GM23338 (cell line): ENCODE measurements around the gene GNG7. TPM values are rescaled to one million over a fixed set of nuclear protein-coding genes. Genes with fewer than 3 reads are reported as not detected.

Experiments
- ATAC-seq: fragments of 200-7000 bp; cut with Tn5 transposase; 3 replicates; pipeline ENCODE4 v1.9.1; 2020
- DNase-seq: peaks from one replicate; pipeline ENCODE4 v3.0.0-alpha.2; 2015; ENCODE audit warnings: low spot score
- H2AFZ ChIP-seq: fragments of 200-600 bp; sonication (generic); 2 replicates; pipeline ENCODE4 v1.8.0; 2016; ENCODE audit warnings: antibody characterized with exemption, mild to moderate bottlenecking, moderate library complexity
- H3F3A ChIP-seq: fragments of 200-600 bp; sonication (generic); replicated peaks from 2 replicates; pipeline ENCODE4 v1.8.0; 2017; ENCODE audit warnings: antibody characterized with exemption, mixed run types, low read depth
- H3K27ac ChIP-seq: fragments of 200-600 bp; sonication (generic); 2 replicates; pipeline ENCODE4 v1.6.1; 2016; ENCODE audit warnings: low read depth
- H3K27me3 ChIP-seq: fragments of 200-600 bp; sonication (generic); 2 replicates; pipeline ENCODE4 v1.8.0; 2016; ENCODE audit warnings: mild to moderate bottlenecking, mixed run types, moderate library complexity; ENCODE audit not compliant: insufficient read depth
- H3K36me3 ChIP-seq: fragments of 200-600 bp; sonication (generic); 2 replicates; pipeline ENCODE4 v1.8.0; 2016; ENCODE audit warnings: mild to moderate bottlenecking; ENCODE audit not compliant: insufficient read depth
- H3K4me1 ChIP-seq: fragments of 200-600 bp; sonication (generic); 2 replicates; pipeline ENCODE4 v1.8.0; 2016; ENCODE audit warnings: mild to moderate bottlenecking, moderate library complexity; ENCODE audit not compliant: insufficient read depth
- H3K4me2 ChIP-seq: fragments of 200-600 bp; sonication (generic); 2 replicates; pipeline ENCODE4 v1.7.1; 2017; ENCODE audit warnings: mixed run types
- H3K4me3 ChIP-seq: fragments of 200-600 bp; sonication (generic); 2 replicates; pipeline ENCODE4 v1.6.1; 2016; ENCODE audit warnings: mixed run types
- H3K79me2 ChIP-seq: fragments of 200-600 bp; sonication (generic); replicated peaks from 2 replicates; pipeline ENCODE4 v1.8.0; 2017; ENCODE audit warnings: mild to moderate bottlenecking; ENCODE audit not compliant: insufficient read depth
- H3K9me2 ChIP-seq: fragments of 200-600 bp; sonication (generic); 2 replicates; pipeline ENCODE4 v1.8.0; 2017; ENCODE audit not compliant: insufficient read depth
- H4K20me1 ChIP-seq: fragments of 200-600 bp; sonication (generic); replicated peaks from 2 replicates; pipeline ENCODE4 v1.8.0; 2017; ENCODE audit warnings: mild to moderate bottlenecking; ENCODE audit not compliant: insufficient read depth
- H3K27ac Mint-ChIP-seq: 2 replicates; pipeline ENCODE4 v1.8.0; 2020; ENCODE audit warnings: inconsistent platforms, mild to moderate bottlenecking, moderate library complexity, mixed read lengths
- H3K27me3 Mint-ChIP-seq: 3 replicates; pipeline ENCODE4 v1.8.0; 2022; ENCODE audit warnings: low read depth, mild to moderate bottlenecking, moderate library complexity, mixed read lengths, inconsistent platforms; ENCODE audit not compliant: insufficient read depth, poor library complexity
- H3K36me3 Mint-ChIP-seq: 3 replicates; pipeline ENCODE4 v1.8.0; 2021; ENCODE audit warnings: low read depth, mild to moderate bottlenecking, inconsistent platforms, moderate library complexity, mixed read lengths
- H3K4me1 Mint-ChIP-seq: 3 replicates; pipeline ENCODE4 v1.8.0; 2020; ENCODE audit warnings: mild to moderate bottlenecking, inconsistent platforms, mixed read lengths
- H3K4me3 Mint-ChIP-seq: 3 replicates; pipeline ENCODE4 v1.8.0; 2021; ENCODE audit warnings: moderate library complexity, mild to moderate bottlenecking, inconsistent platforms, mixed read lengths
- H3K9me3 Mint-ChIP-seq: 3 replicates; pipeline ENCODE4 v1.8.0; 2020; ENCODE audit warnings: moderate library complexity, mild to moderate bottlenecking, inconsistent platforms, mixed read lengths
- CREB1 ChIP-seq: fragments of 250-450 bp; sonication (Bioruptor Pico); IDR thresholded peaks from 2 replicates; pipeline ENCODE4 v1.5.0; 2020; ENCODE audit warnings: low read depth, mild to moderate bottlenecking, moderate library complexity
- CTCF ChIP-seq, 2 experiments: fragments of 200-600 bp in 1 of 2; sonication (generic) in 1 of 2; conservative IDR thresholded peaks; 2 replicates each; pipeline versions ENCODE4 v1.5.1 to v1.6.1; 2016 to 2017; ENCODE audit warnings: antibody characterized with exemption in 2 of 2, low read depth in 2 of 2, mild to moderate bottlenecking in 2 of 2, moderate library complexity in 1 of 2
- EZH2 ChIP-seq: fragments of 200-600 bp; sonication (generic); IDR thresholded peaks from one replicate; pipeline ENCODE4 v1.8.0; 2017; ENCODE audit warnings: antibody characterized with exemption, mild to moderate bottlenecking, low read depth; ENCODE audit not compliant: unreplicated experiment
- EZH2phosphoT487 ChIP-seq: fragments of 200-600 bp; sonication (generic); IDR thresholded peaks from one replicate; pipeline ENCODE4 v1.8.1; 2018; ENCODE audit warnings: antibody characterized with exemption; ENCODE audit not compliant: unreplicated experiment
- JUNB ChIP-seq: IDR thresholded peaks from one replicate; pipeline ENCODE4 v1.6.1; 2016; ENCODE audit warnings: antibody characterized with exemption; ENCODE audit not compliant: unreplicated experiment
- NANOG ChIP-seq: IDR thresholded peaks from 2 replicates; pipeline ENCODE4 v1.6.1; 2016; ENCODE audit warnings: antibody characterized with exemption, borderline replicate concordance
- POLR2AphosphoS5 ChIP-seq: IDR thresholded peaks from 2 replicates; pipeline ENCODE4 v1.6.1; 2016; ENCODE audit warnings: antibody characterized with exemption, low read depth
- STAT1 ChIP-seq: IDR thresholded peaks from one replicate; pipeline ENCODE4 v1.6.1; 2016; ENCODE audit warnings: antibody characterized with exemption; ENCODE audit not compliant: unreplicated experiment
- ZNF114 ChIP-seq: fragments of 250-450 bp; sonication (Bioruptor Pico); IDR thresholded peaks from 2 replicates; pipeline ENCODE4 v1.5.0; 2020; ENCODE audit warnings: mild to moderate bottlenecking, moderate library complexity
- ZNF331 ChIP-seq: fragments of 250-450 bp; sonication (Bioruptor Pico); IDR thresholded peaks from 2 replicates; pipeline ENCODE4 v1.5.0; 2020; ENCODE audit warnings: low read depth, mild to moderate bottlenecking, moderate library complexity
- ZNF462 ChIP-seq: fragments of 250-450 bp; sonication (Bioruptor Pico); IDR thresholded peaks from 2 replicates; pipeline ENCODE4 v1.5.0; 2020; ENCODE audit warnings: mild to moderate bottlenecking, moderate library complexity
- polyA plus RNA-seq: library from polyadenylated mRNA; unstranded; fragments of >200 nt; fragmentation: Nextera tagmentation; extraction: Ambion mirVana; gene quantifications from 2 replicates; pipeline ENCODE4 v1.2.1, GENCODE V29; 2016
- total RNA-seq: library from RNA; depleted of rRNA; stranded (reverse); fragments of >200 nt; shearing (Covaris generic); gene quantifications from 2 replicates; pipeline ENCODE4 v1.2.3, GENCODE V29; 2014
- TF ChIP-seq, protein P1 (sequence below): IDR thresholded peaks from 2 replicates; pipeline ENCODE4 v1.6.1; 2016; ENCODE audit warnings: antibody characterized with exemption

Gene GNG7
- total and polyA plus RNA-seq, 2 experiments from 2014 or later, result 5.1 to 5.4 TPM

DNA sequence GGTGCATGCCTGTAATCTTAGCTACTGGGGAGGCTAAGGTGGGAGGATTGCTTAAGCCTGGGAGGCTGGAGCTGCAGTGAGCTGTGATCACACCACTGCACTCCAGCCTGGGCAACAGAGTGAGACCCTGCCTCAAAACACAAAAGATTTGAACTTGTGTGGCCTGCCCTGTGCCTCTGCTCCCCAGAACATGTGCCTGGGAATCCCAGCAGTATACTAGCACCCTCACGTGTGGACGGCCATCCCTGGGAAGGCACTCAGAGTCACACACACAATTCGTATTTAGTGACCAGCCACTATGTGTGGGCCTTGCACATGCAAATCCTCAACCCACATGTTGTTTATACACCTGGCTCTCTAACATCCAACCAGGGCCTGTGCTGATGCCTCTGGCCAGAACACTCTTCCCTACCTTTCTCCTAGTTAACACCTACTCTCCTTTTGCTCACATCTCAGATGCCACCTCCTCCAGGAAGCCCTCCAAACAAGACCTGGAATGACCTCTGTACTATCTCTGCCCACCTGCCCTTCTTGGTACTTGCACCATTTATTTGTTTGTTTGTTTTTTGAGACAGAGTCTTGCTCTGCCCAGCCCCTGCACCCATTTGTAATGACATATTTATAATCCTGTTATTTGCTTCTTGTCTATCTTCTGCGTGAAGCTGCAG is 218.9 kb downstream of the GNG7 start:
- Histone ChIP-seq H3F3A (0 out of 2 replicates have a peak, but pooled peaks cover 2% of the 10 kb centered on the region), H2AFZ (no peak overlapping the region), H3K9me2 (no peaks in the 10 kb centered on the region), H3K4me1 (peaks cover 6% of the 10 kb centered on the region; the same call in 1 of the 2 replicates), H3K4me3 (no peak overlapping the region), H3K27me3 (peaks cover 39% of the 10 kb centered on the region), H3K4me2 (no peak overlapping the region), H3K36me3 (no peaks in the 10 kb centered on the region), H4K20me1 (no peaks in the 10 kb centered on the region; the same call in 1 of the 2 replicates), H3K79me2 (no peaks in the 10 kb centered on the region), H3K27ac (no peak overlapping the region)
- no peak for ATAC-seq
- Mint-ChIP-seq H3K36me3 (peaks cover 4% of the 10 kb centered on the region; the same call in 2 of the 3 replicates), H3K27me3 (peaks cover 37% of the 10 kb centered on the region), H3K27ac (no peak overlapping the region), H3K9me3 (peaks cover 30% of the 10 kb centered on the region), H3K4me3 (no peak overlapping the region; the same call in 2 of the 3 replicates), H3K4me1 (peaks cover 7% of the 10 kb centered on the region)
- TF ChIP-seq ZNF331 (CRISPR knock-in tag), result no peak
- TF ChIP-seq EZH2, result no peak
- TF ChIP-seq NANOG, result no peak
- TF ChIP-seq, protein P1, sequence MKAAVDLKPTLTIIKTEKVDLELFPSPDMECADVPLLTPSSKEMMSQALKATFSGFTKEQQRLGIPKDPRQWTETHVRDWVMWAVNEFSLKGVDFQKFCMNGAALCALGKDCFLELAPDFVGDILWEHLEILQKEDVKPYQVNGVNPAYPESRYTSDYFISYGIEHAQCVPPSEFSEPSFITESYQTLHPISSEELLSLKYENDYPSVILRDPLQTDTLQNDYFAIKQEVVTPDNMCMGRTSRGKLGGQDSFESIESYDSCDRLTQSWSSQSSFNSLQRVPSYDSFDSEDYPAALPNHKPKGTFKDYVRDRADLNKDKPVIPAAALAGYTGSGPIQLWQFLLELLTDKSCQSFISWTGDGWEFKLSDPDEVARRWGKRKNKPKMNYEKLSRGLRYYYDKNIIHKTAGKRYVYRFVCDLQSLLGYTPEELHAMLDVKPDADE, result no peak
- no peak for TF ChIP-seq CREB1 (CRISPR knock-in tag)
- DNase-seq, result no peak

- Histone ChIP-seq H3K27ac (no peak overlapping the region), H4K20me1 (no peaks in the 10 kb centered on the region; the same call in none of the 2 replicates), H3K4me1 (peaks cover 5% of the 10 kb centered on the region; the same call in 1 of the 2 replicates), H3K9me2 (no peaks in the 10 kb centered on the region), H3K4me3 (no peak overlapping the region), H3K36me3 (no peaks in the 10 kb centered on the region), H3F3A (0 out of 2 replicates have a peak, but pooled peaks cover 6% of the 10 kb centered on the region), H3K79me2 (no peaks in the 10 kb centered on the region), H2AFZ (no peak overlapping the region), H3K27me3 (peaks cover 39% of the 10 kb centered on the region), H3K4me2 (no peak overlapping the region)
- H3K27ac Mint-ChIP-seq, result no peak overlapping the region
- H3K4me3 Mint-ChIP-seq, result no peak overlapping the region
- peaks cover 30% of the 10 kb centered on the region for H3K9me3 Mint-ChIP-seq
- peaks cover 11% of the 10 kb centered on the region for H3K4me1 Mint-ChIP-seq
- H3K27me3 Mint-ChIP-seq, result peaks cover 37% of the 10 kb centered on the region
- peaks cover 4% of the 10 kb centered on the region; the same call in 2 of the 3 replicates for H3K36me3 Mint-ChIP-seq
- DNase-seq, result no peak
- no peak for ATAC-seq
- TF ChIP-seq NANOG (no peak), STAT1 (no peak), CREB1 (CRISPR knock-in tag) (no peak), ZNF462 (CRISPR knock-in tag) (no peak), EZH2phosphoT487 (no peak), POLR2AphosphoS5 (no peak), EZH2 (no peak), ZNF114 (no peak), JUNB (no peak), CTCF (conservative IDR thresholded peaks at IDR 0.05; ENCODE audit: low read depth in 2 of 2) (no peak), ZNF331 (CRISPR knock-in tag) (no peak)
Measured at GRCh38 chr19:2483084-2483483, 219.4 kb downstream of the GNG7 start.
